ENCODE measurements around the gene CIAO2B. TPM values are rescaled to one million over a fixed set of nuclear protein-coding genes. Genes with fewer than 3 reads are reported as not detected.

Gene CIAO2B
- total RNA-seq, 2 experiments from 2014 or later: 115 to 126 TPM

GRCh38 chr16:66908762-66909559 lies 25.2 kb downstream of the CIAO2B start:
- Mint-ChIP-seq H3K27ac (no peak overlapping the region), H3K27me3 (ENCODE audit: low read depth) (no peaks in the 10 kb centered on the region), H3K4me1 (ENCODE audit: low read depth) (peaks cover 6% of the 10 kb centered on the region), H3K36me3 (ENCODE audit: low read depth) (no peaks in the 10 kb centered on the region), H3K9me3 (ENCODE audit: insufficient read depth) (no peaks in the 10 kb centered on the region), H3K4me3 (no peak overlapping the region)
- CTCF ChIA-PET: interaction anchor here (1.2 to 3.0 kb wide), 6 partner anchors 9 to 36 kb away, joined by 3 to 20 read pairs (median 8); partner anchors contain the start of genes PDP2 and RRAD
- no peak for DNase-seq
- ATAC-seq: no peak
- POLR2A ChIA-PET: interaction anchor here (0.8 kb wide), 1 partner anchor 17 kb away, joined by 3 read pairs; no protein-coding TSS in a partner anchor

GRCh38 chr16:66908116-66908515 lies 26.1 kb downstream of the CIAO2B start:
- peaks cover 6% of the 10 kb centered on the region for H3K4me1 Mint-ChIP-seq (ENCODE audit: low read depth)
- no peak overlapping the region for H3K4me3 Mint-ChIP-seq
- ChIA-PET CTCF (interaction anchor here (1.8 to 5.5 kb wide), 2 partner anchors 13 to 156 kb away, joined by 5 to 27 read pairs; partner anchors contain the start of gene DYNC1LI2), POLR2A (no interaction called here)
- no peaks in the 10 kb centered on the region for H3K36me3 Mint-ChIP-seq (ENCODE audit: low read depth)
- DNase-seq (no peak), ATAC-seq (no peak)
- H3K27ac Mint-ChIP-seq: no peak overlapping the region
- H3K27me3 Mint-ChIP-seq (ENCODE audit: low read depth): no peaks in the 10 kb centered on the region
- no peaks in the 10 kb centered on the region for H3K9me3 Mint-ChIP-seq (ENCODE audit: insufficient read depth)

- ATAC-seq (no peak), DNase-seq (no peak)
- Mint-ChIP-seq H3K9me3 (ENCODE audit: insufficient read depth) (no peaks in the 10 kb centered on the region), H3K27ac (no peak overlapping the region), H3K4me3 (no peak overlapping the region), H3K36me3 (ENCODE audit: low read depth) (no peaks in the 10 kb centered on the region), H3K4me1 (ENCODE audit: low read depth) (peaks cover 6% of the 10 kb centered on the region), H3K27me3 (ENCODE audit: low read depth) (no peaks in the 10 kb centered on the region)
- CTCF ChIA-PET: interaction anchor here (1.8 to 5.5 kb wide), 2 partner anchors 12 to 156 kb away, joined by 5 to 27 read pairs; partner anchors contain the start of gene DYNC1LI2
- POLR2A ChIA-PET: no interaction called here
These were observed 27.0 kb downstream of the CIAO2B start for GRCh38 chr16:66906916-66907836.

DNA sequence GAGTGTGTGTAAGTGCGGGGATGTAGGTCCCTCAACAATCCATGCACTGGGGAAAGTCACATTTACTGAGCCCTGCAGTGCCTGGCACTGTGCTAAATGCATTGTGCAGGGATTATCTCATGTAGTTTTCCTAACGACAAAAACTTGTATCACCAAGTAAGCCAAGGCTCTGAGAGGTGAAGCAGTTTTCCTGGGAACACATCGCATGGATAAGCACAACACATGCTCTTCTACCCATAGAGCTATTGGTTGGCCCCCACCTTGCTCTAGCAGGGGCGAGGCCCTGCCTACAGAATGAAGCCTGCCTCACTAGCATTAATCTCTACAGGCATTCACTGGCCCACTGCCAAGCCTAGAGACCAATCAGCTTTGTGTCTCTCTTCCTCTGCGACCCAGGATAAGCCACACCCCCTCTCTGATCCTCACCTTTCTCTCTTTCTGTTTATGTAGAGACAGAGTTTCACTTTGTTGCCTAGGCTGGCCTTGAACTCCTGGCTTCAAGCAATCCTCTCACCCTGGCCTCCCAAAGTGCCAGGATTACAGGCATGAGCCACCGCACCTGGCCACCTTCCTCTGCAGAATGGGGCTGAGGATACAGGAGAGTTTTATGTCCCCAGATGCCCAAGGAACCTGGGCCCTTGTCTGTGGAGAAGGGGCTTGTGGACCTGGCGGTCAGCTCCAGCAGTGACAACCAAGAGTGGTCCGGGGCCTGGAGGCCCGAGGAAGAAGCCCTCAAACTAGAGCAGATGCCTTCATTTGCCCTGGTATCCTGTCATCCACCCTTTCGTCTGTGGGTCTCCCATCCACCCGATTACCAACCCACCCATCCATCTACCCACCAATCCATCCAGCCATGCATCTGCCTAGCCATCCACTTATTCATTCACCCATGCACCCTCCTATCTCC lies 28.3 kb downstream of the CIAO2B start:
- Mint-ChIP-seq H3K4me3 (no peak overlapping the region), H3K4me1 (ENCODE audit: low read depth) (peaks cover 6% of the 10 kb centered on the region), H3K27me3 (ENCODE audit: low read depth) (no peaks in the 10 kb centered on the region), H3K9me3 (ENCODE audit: insufficient read depth) (no peaks in the 10 kb centered on the region), H3K27ac (no peak overlapping the region), H3K36me3 (ENCODE audit: low read depth) (no peaks in the 10 kb centered on the region)
- peak; percentile 72 for DNase-seq
- peak; percentile 58 for ATAC-seq
- ChIA-PET CTCF (interaction anchor here (0.6 to 5.5 kb wide), 4 partner anchors 11 to 255 kb away, joined by 3 to 27 read pairs (median 4); partner anchors contain the start of gene DYNC1LI2), POLR2A (interaction anchor here (0.6 to 0.9 kb wide), 2 partner anchors 12 to 76 kb away, joined by 3 read pairs; partner anchors contain the start of gene CDH16)

- H3K4me1 Mint-ChIP-seq (ENCODE audit: low read depth): peaks cover 6% of the 10 kb centered on the region
- no peak overlapping the region for H3K27ac Mint-ChIP-seq
- no peak for ATAC-seq
- ChIA-PET CTCF (interaction anchor here (0.6 to 5.5 kb wide), 3 partner anchors 10 to 254 kb away, joined by 3 to 27 read pairs (median 3); no protein-coding TSS in a partner anchor), POLR2A (interaction anchor here (0.6 to 0.9 kb wide), 3 partner anchors 10 to 75 kb away, joined by 3 read pairs; partner anchors contain the start of gene CDH16)
- no peaks in the 10 kb centered on the region for H3K9me3 Mint-ChIP-seq (ENCODE audit: insufficient read depth)
- no peak for DNase-seq
- no peaks in the 10 kb centered on the region for H3K27me3 Mint-ChIP-seq (ENCODE audit: low read depth)
- no peak overlapping the region for H3K4me3 Mint-ChIP-seq
- H3K36me3 Mint-ChIP-seq (ENCODE audit: low read depth): no peaks in the 10 kb centered on the region
These were observed 29.2 kb downstream of the CIAO2B start for GRCh38 chr16:66904846-66905632.

GRCh38 chr16:66904428-66904845 lies 29.8 kb downstream of the CIAO2B start:
- ChIA-PET CTCF (interaction anchor here (1.9 to 5.5 kb wide), 2 partner anchors 10 to 21 kb away, joined by 4 to 27 read pairs; partner anchors contain the start of gene RRAD), POLR2A (interaction anchor here (0.7 kb wide), 1 partner anchor 9 kb away, joined by 3 read pairs; no protein-coding TSS in a partner anchor)
- Mint-ChIP-seq H3K36me3 (ENCODE audit: low read depth) (no peaks in the 10 kb centered on the region), H3K27me3 (ENCODE audit: low read depth) (no peaks in the 10 kb centered on the region), H3K4me3 (no peak overlapping the region), H3K9me3 (ENCODE audit: insufficient read depth) (no peaks in the 10 kb centered on the region), H3K27ac (no peak overlapping the region), H3K4me1 (ENCODE audit: low read depth) (peaks cover 6% of the 10 kb centered on the region)
- no peak for ATAC-seq
- no peak for DNase-seq

DNA sequence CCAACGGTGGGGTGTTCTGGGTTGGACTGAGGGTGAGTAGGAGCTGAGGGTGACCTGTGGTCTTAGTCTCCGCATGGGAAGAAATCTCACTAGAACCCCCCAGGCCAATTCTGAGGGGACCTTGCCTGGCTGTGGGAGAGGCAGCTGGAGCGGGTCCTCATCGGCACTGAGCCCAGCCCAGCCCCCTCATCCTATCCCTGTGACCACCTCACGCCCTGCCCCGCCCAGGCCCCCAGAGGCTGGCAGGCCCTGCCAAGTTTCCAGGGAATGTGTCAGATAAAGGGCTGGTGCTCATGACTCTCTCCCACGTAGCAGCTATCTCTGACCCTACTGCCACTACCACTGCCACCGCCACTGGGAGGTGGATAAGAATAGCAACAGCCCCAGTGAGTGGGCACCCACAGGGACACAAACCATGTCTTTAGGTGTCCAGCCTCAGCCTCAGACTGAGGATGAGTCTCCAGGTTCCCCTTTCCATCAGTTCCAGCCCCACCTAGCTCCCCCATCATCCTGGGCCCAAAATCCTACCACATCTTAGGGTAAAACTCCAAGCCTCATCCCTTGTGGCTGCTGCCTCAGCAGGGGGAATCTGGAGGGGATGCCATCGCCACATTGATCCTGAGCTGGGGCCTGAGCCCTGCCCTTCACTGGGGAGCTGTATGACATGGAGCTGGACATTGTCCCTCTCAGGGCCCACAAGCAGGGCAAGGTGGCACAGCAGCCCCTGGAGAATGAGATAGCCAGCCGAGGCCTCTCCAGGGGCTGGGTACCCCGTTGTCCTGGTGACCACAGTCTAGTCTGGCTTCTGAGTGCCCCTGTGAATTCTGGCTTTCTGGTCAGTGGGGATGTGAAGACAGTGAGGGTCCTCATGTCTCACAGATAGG lies 30.4 kb downstream of the CIAO2B start:
- POLR2A ChIA-PET: interaction anchor here (0.6 kb wide), 1 partner anchor 33 kb away, joined by 3 read pairs; no protein-coding TSS in a partner anchor
- H3K4me3 Mint-ChIP-seq: no peak overlapping the region
- ATAC-seq (no peak), DNase-seq (no peak)
- CTCF ChIA-PET: interaction anchor here (1.0 to 5.5 kb wide), 4 partner anchors 9 to 35 kb away, joined by 3 to 27 read pairs (median 5); partner anchors contain the start of gene RRAD
- no peaks in the 10 kb centered on the region for H3K27me3 Mint-ChIP-seq (ENCODE audit: low read depth)
- H3K36me3 Mint-ChIP-seq (ENCODE audit: low read depth): no peaks in the 10 kb centered on the region
- no peaks in the 10 kb centered on the region for H3K9me3 Mint-ChIP-seq (ENCODE audit: insufficient read depth)
- peaks cover 6% of the 10 kb centered on the region for H3K4me1 Mint-ChIP-seq (ENCODE audit: low read depth)
- no peak overlapping the region for H3K27ac Mint-ChIP-seq

DNA sequence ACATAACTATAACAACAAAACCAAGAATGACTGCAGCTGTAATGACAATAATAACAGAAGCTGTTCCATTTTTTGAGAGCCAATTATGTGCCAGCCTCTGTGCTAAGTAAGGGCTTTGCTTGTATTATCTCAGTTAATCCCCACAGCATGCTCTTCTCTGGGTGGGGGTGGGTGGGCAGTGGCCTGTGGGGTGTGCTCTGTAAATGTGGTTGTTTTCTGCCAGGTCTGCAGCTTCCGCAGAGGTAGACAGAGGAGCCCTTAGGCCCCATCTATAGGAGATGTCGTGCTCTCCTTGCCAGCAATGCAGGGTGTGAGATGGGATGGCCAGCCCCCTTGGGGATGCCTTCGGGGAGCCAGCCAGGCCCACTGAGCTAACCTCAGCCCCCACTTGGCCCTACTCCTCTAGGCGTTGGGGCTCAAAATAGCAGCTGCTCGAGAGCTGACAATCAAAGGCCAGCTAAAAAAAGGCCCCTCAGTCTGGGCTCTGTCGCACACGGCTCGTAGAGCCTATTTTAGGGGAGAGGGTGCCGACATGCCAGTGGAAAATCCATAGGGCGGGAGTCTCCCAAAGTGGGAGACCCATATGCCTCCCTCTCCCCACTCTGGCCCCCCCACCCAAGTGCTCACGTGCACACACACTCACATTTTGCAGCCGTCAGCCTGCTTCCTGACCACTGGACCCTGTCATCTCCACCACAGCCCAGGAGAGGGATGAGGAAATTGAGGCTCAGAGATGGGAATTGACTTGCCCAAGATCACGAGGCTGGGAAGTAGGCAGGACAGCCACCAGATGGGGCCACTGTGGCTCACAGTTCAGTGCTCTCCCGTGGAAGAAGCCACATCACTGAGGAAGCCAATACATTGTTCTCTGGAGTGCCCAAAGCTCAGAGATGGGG lies 31.3 kb downstream of the CIAO2B start:
- ChIA-PET POLR2A (interaction anchor here (0.6 kb wide), 1 partner anchor 34 kb away, joined by 3 read pairs; no protein-coding TSS in a partner anchor), CTCF (interaction anchor here (0.9 to 5.5 kb wide), 6 partner anchors 8 to 72 kb away, joined by 3 to 27 read pairs (median 4); partner anchors contain the start of genes NAE1 and RRAD)
- Mint-ChIP-seq H3K9me3 (ENCODE audit: insufficient read depth) (no peaks in the 10 kb centered on the region), H3K27me3 (ENCODE audit: low read depth) (no peaks in the 10 kb centered on the region), H3K4me1 (ENCODE audit: low read depth) (peaks cover 6% of the 10 kb centered on the region), H3K27ac (no peak overlapping the region), H3K36me3 (ENCODE audit: low read depth) (no peaks in the 10 kb centered on the region), H3K4me3 (no peak overlapping the region)
- no peak for DNase-seq
- no peak for ATAC-seq

- no peak for ATAC-seq
These were observed 32.6 kb downstream of the CIAO2B start for GRCh38 chr16:66901626-66902025.

More at GRCh38 chr16:66901626-66902025, 32.6 kb downstream of the CIAO2B start:
- DNase-seq: no peak
- H3K9me3 Mint-ChIP-seq (ENCODE audit: insufficient read depth): no peaks in the 10 kb centered on the region
- H3K4me1 Mint-ChIP-seq (ENCODE audit: low read depth): peaks cover 6% of the 10 kb centered on the region
- no peaks in the 10 kb centered on the region for H3K36me3 Mint-ChIP-seq (ENCODE audit: low read depth)
- H3K27me3 Mint-ChIP-seq (ENCODE audit: low read depth): no peaks in the 10 kb centered on the region
- CTCF ChIA-PET: interaction anchor here (1.6 kb wide), 1 partner anchor 71 kb away, joined by 4 read pairs; the partner anchor contains the start of gene NAE1
- POLR2A ChIA-PET: no interaction called here
- H3K27ac Mint-ChIP-seq: no peak overlapping the region
- H3K4me3 Mint-ChIP-seq: no peak overlapping the region

All from activated CD8-positive, alpha-beta T cell treated with anti-CD3 and anti-CD28 coated beads, Interleukin-2, amount 10 ng/mL, durations not matched to agents 7 days and 5 days (primary cell).